ENCODE measurements around the gene TTC7B.

Gene TTC7B

DNA sequence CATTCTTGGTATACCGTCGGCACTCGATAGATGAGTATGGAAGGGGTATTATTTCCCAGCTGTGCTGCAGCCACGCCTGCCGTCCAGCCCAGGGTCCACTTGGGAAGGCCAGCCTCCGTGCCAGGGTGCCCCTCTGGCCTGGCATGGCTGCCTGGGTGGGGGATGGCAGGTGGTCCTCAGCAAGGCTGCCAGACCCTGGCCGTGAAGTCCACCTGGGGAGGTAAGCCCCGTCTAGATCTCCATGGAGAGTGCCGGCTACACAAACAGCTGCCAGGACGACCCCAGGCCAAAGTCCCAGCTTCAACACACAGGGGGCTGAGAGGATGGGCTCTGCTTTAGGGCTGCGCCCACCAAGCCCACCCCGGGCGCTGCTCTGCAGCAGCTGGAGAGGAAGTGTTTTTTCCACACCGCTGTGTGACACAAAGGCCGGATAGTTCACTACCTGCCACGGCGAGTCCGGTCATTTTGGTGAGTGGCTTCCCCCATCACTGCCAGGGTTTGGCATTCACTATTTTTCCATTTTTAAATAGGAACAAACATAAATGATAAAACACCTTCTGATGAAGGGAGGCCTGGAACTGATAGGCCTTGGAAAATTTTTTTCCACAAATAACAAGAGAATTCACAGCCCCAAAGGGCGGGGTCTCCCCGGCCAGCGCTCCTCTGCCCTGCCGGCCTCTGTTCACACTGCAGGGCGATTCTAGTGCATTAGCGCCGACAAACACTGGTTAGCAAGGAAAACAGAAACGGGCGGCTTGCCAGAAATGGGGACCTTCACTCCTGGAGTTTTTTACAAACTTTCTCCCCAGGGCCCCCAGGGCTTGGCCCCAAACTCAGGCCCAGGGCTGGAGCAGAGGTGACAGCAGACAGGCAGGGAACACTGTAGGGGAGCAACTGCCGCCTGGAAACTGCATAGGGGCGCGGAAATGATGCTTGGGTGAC is 257.9 kb downstream of the TTC7B start:
- no peak for DNase-seq (ENCODE audit: low spot score)

DNA sequence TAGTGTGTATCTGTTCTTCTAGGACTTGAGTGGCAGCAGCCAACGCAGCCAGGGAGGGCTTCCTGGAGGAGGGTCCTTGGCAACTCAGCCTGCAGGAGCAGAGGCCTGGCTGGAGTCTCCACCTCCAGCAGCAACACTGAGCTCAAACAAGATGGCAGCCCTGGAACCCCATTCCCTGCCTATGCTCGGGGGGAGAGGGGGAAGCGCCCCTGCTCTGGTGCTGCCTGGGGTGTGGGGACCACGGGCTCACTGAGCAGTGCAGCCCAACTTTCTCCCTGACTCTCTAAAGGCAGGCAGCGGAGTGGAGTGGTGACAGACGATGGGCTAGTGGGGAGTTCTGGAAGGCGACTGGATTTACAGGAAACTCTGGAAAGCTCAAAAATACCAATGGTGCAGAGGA is 258.7 kb downstream of the TTC7B start:
- DNase-seq (ENCODE audit: low spot score): no peak

DNA sequence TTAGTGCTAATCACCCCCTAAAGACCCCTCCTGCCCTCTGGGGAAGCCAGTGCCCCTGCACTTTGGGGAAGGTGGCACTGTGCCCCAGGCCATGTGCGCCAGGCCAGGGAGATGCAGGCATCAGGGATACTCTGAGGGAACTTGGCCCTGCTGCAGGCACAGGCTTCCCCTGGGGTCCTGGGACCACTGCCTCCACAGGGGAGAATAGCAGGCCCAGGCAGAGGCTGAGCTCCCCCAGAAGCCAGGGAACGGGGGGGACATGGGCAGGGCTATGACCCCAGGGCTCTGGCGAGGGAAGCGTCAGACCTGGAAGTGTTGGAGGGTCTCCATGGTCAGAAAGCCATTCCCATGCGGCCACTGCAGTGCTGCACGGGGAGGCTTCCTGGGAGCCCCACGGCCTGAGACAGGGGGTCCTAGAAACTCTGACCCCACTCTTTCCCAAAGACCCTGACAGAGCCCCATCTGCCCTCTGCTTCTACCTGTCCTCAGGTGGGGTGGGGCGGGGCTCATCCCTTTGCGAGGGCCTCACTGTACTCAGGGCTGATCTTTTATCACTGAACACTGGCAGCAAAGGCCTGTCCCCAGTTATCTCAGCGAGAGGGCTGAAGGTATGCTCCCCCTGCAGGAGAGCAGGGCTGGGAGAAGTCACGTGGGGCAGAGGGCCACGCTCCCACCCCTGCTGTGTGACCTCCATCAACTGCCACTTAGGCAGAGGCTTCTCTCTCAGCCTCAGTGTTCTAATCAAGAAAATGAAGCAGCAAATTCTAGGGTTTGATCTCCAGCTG is 259.4 kb downstream of the TTC7B start:
- no peak for DNase-seq (ENCODE audit: low spot score)

DNA sequence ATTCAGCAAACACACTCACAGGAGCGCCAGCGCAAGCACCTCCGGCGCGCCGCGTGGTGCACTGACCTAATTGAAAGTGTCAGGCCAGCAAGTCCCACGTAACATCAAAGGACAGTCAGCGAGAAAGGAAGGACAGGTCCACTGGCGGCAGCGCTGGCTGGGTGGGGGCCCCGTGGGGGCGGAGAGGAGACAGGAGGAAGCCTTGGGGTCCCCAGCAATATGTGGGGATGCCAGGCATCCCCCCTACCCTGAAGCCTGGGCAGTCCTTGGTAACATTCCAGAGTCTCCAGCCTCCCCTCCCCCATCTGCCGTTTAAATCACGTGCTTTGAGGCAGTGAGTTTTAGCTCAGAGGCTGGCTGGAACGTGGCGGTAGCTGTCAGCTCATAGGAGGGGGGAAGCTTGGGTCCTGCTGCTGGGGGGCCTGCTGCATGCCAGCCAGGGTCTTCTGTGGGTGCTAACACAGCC is 260.2 kb downstream of the TTC7B start:
- DNase-seq (ENCODE audit: low spot score): no peak

DNA sequence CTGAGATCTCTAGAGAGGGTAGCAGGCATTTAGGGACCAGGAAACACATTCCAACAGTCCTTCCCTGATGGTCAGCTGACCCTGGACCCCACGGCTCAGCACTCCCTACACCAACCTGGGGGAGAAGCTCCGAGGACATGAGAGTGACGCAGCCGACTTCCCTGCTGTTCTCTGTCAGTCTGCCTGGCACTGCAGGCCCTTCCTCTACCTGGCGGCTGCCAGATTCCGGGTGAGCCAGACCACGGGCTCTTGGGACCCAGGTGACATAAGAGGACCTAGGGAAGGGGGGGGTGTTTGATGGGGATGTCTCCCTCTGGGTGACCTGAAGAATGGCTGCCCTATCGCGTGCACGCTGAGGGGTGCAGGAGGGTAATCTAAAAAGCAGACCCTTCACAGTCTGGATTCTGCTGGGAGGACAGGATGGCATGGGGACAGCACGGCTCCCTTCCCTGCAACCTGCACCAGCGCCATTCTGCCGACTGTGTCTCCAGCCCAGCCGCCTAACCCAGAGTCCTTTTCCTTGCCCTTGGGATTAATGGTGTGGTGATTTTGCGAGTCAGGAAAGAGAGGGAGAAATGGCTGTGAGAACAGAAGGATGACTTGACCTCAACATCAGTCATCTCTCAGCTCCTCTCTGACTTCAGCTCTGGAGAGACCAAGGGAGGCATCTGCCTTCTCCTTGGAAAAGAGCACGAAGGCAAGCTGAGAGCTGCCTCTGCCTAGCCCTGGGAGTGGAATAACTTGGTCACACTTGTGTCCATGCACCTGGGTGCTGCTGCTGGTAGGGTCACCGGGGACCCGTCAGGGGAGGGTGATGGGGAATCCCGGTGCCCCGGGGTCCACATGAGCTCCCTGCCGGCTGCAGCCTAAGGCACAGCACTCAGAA is 260.9 kb downstream of the TTC7B start:
- DNase-seq (ENCODE audit: low spot score): no peak

DNA sequence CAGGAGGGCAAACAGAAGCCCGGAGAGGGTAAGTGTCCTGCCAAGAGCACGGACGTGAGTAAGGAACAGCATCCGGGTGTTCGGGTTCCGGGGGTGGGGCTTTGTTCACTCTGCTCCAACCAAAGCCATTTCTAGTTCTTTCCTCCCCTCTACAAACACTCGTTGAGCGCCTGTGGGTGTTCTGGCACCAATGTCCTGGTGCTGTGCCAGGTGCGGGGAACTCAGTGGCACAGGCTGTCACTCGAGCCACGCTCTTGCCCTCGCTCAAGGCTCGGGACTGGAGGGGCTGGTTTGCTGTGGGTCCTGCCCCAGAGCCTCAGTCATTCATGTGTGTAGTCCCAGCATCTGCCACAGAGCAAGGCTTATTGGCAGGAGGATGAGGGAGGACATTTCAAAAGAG is 261.9 kb downstream of the TTC7B start:
- DNase-seq (ENCODE audit: low spot score): no peak

DNA sequence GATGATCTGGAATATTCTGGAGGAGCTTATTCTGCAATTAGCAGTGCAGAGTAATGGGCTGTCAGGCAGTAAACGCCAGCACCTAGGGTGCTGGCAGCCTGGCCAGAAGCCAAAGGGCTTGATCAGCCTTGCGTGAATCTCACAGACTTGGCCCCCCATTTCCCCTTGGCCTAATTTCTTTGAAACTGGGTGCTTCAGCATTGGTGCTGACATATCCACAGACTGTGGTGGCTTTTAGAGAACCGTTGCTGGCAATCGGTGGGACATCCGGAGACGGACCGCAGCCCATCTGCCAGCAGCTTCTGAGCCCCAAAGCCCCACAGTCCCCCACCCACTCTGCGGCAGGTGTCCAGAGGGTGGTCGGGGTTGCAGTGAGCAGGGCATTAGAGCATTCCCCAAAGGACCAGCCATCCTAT is 262.3 kb downstream of the TTC7B start:
- DNase-seq (ENCODE audit: low spot score): no peak

DNA sequence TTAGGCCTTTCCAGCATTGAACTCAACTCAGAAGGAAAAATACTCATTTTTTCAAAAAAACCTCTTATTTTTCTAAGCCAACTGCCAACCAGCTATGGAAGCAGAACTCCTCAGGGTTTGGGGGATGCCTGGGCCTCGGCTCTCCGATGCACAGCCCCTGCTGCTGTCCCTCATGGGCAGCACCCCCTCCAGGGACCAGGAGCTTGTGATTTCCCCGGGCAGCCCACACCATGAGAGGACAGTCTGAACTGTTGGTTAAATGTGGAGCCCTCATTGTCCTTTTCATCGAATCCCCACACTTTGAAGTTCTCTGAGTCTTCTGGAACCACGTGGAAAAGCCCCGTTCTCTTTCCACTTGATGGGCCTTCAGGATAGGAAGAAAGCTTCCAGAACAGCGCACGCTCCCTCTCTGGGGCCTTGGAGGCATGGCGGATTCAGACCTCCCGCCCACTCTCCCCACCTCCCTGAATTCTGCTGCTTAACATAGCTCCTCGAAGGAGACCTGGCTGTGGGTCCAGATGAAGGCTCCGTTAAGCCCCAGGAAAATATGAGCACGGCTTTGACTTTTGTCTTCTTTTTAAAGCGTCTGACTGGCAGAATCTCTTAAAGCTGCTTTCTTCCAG is 262.8 kb downstream of the TTC7B start:
- no peak for DNase-seq (ENCODE audit: low spot score)

DNA sequence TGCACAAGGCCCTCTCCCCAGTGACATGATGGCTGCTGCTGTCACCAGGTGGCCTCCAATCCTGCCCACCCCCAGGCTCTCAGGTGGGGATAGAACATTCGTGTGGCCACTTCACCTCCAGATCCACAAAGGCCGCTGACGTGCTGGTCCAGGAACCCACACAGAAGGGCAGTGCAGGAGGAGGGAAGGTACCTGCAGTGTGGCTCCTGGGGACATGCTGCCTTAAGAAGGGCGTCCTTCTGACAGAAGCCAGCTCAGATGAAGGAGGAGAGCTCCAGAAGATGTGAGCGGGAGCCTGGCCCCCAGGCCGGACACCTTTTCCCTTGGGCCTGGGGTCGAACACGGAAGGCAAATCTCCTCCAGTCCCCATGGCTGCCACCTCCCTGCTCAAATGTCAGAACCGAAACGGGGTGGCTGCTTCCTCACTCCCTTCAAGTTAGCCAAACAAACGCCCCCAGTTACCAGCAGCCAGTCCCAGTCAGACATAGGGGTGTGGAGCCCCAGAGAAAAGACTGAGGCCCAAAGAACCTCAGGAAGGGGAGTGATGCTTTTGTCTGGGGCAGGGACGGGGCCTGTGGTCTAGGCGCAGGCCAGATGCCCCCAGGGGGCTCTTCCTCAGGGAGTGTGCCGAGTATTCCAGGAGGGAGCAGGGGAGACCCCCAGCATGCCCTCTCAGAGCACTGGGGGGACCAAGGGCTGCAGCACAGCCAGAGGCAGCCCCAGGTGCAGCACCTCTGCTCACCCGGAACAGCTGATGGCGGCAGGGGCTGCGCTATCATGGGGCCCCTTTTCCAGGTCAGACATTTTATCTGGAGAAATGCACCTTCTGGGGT is 263.5 kb downstream of the TTC7B start:
- DNase-seq (ENCODE audit: low spot score): no peak

DNA sequence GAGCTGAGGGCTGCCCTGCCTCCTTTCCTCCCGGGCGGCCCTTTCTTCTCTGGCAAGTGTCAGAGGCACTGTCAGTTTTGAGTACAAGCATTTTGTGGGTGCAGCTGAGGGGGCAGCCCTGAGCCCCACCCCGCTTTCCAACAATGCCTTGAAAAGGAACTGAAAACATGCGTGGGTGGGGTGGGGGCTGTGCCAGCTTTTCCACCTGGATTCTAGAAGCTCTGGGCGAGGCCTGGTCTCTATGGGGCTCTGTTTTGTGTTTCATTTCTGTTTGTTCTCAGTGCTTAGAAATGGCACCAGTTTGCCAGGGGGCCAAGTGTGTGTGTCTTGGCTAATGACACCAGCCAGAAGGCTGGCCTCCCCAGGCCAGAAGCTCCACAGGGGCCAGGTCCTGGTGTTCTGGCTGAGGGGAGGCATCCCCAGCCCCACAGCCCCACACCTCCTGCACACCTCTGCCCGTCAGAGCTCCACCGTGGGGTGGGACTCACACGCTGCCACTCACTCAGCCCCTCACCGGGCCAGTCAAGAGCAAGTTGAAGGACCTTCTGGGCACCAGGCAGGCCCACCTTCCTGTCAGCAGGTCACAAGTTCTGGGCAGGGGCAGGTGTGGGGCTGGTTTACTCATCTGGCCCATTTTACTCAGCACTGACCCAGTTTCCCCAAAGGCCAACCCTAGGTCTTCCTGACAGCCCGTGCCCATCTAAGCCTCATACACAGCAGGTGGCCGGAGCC is 264.3 kb downstream of the TTC7B start:
- DNase-seq (ENCODE audit: low spot score): no peak

DNA sequence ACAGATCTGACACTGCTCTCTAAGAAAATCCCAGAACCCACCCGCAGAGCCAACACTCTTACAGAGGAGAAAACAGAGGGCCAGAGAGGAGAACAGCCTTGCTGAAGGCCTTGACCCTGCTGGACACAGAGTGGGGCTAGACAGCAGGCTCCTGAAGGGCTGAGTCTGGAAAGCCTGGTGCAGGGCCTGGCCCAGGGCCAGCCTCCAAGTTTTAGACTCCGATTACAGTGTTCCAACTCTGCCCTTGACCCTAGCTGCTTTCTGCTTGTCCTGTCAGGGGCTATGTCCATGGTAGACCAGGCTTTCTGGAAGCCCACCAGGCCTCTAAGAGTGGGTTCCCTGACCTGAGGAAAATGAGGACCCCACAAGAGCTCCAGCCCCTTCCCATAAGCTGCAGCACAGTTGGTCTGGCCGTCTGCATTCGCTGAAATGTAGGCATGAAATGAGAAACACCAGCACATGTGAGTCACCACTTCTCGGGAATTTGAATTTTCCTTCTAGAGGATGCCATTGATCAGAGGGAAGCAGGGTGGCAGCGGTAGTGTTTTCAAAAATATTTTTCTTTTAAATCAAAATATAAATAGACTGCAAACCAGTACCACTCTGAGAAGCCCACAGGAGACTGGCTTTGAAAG is 265.0 kb downstream of the TTC7B start:
- DNase-seq (ENCODE audit: low spot score): no peak

DNA sequence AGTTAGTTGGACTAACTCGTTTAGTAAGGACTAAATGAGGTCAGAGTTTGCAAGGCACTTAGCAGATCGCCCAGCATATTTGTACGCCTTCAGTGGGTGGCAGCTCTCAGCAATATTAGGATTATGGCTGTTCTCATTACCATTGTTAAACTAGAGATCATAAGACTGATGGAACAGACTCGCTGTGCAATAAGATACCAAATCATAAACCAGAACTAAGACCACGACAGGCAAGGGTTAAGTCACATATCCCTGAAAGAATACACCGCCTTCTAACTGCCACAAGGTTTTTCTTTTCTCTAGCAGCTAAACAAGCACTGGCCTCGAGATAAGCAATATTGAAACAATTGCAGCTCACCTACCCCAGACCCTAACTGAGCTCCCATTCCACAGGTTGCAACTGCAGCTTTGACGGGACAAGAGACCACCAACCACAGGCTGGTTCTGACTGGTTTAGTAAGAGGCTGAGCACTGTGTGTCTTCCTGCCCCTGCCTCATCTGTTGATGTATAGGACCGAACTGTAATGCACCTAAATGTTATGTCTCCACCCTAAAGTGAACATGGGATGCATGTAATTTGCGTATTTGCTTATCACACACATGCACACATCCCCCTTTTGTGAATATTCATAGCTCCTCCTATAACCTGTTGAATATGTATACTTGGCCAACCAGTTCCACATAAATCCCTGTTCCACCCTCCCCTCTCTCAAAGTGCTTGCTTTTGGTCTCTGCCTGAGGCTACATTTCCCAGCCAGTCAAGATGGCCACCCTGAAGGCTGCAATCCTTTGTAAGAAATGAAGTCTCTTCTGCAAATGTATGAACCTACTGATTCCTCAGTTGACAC is 266.2 kb downstream of the TTC7B start:
- no peak for DNase-seq (ENCODE audit: low spot score)

DNA sequence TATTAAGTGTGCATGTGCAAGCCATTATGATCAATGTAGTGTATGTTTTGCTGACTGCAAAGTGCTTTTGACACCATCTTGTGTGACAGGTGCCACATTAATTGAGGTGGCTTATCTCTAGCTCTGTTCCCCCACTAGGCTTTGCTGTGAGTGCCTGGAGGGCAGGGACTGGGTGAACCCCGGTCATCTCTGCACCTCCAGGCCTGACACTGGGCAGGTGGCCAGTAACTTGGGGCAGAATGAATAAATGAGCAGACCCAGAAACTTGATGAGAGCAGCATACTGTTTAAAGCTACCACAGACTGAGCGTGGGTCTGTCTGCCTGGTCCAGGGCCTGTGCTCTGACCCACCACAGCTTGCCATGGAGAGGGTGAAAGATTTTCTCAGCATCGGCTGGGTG is 267.8 kb downstream of the TTC7B start:
- no peak for DNase-seq (ENCODE audit: low spot score)

DNA sequence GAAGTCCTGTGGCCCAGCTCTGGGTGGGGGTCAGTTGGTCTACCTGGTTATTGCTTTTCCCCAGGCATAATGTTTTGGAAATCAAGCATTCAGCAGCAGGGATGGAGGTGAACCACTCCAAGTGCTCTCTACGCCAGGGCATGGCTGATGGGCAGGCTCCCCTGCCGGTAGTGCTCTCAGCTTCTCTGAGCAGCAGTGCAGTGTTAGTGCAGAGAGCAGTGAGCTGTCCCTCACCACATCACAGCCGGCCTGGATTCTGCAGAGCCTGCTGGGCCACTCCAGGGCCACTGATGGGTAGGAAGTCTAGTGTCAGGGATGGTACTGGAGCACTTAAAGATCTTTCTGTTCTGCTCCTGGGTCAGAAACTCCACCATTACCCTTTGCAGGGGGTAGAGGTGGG is 268.3 kb downstream of the TTC7B start:
- no peak for DNase-seq (ENCODE audit: low spot score)

DNA sequence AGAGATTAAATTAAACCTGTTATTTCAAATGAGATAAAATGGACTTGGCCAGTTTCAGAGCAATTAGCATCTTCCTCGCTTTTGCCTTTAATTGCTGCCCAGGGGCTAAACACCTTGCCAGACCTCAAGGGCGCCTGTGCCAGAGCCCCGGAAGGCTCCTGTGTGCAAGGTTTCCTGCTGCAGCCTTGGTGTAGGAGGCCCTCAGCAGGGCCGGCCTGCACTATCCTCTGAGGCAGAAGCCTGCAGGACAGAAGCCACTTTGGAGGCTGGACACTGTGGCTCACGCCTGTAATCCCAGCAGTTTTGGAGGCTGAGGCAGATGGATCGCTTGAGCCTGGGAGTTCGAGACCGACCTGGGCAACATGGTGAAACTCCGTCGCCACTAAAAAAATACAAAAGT is 269.0 kb downstream of the TTC7B start:
- no peak for DNase-seq (ENCODE audit: low spot score)

DNA sequence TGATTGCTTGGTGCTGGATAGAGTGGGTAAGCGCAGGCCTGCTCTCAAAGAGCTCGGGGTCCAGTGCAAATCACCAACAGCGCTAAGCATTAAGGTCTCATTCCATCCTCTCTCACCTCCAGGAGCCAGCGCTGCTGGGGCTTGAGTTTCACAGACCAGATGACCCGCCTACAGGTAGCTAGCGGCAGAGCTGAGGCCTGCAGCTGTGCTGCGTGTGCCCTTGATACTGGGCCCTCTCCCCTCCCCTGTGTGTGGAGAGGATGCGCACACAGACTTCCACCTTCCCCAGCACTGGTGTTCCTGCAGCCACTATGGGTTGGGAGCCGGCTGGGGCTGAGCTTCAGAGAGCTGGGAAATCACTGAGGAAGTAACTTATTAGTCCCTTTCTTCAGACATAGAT is 269.5 kb downstream of the TTC7B start:
- no peak for DNase-seq (ENCODE audit: low spot score)

DNA sequence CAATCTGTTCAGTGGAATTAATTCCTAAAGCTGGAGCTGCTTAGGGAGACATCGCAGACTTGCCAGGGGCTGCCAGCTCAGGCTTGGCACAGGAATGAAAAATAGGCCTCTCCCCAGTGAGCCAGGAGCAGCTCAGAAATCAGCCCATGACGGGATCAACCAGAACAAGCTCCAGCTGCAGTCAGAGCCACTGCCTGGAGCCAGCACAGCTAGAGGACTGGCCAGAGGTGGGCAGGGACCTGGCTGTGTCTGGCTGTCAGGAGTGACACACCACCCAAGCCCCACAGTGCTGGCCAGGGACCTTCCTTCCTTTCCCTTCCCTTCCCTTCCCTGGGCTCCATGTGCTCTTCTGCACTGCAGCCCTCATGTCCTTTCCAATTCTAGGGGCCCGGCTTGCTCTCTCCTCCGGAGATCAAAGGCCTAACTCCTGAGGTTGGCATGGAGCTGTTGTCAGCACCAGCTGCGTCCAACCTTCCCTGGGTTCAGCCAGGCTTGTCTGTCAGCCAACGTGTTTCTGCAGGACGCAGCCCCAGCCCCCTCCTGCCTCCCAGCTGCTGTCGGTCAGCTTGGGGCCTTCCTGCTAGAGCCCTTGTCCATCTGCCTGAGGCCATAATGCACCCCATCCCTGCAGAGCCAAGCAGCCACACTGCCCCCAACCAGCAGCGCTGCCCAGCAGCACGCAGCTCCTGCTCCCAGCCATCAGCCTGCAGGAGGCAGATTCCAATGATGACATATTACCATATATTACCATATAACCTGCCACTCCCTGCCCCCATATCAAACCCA is 270.1 kb downstream of the TTC7B start:
- DNase-seq (ENCODE audit: low spot score): no peak

DNA sequence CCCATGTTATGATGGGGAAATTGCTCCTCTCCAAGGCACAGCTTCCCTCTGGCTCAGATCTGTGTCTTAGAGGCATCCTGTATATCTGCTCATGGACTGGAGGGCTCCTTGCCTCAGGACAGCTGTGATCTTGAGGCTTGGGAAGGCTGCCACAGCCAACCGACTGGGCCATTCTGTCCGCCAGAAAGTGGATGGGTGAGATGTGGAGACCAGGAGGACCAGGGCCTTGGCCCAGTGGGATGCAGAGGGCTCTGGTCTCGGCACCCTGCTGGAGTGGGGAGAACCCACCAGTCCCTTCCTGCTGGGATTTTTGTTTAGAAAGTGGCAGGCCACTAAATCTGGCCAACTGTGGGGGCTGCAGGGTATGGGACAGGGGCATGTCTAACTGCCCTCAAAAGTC is 270.8 kb downstream of the TTC7B start:
- DNase-seq (ENCODE audit: low spot score): no peak

Data from GM03348 (cell line).